Epithelial cell of proximal tubule (primary cell): ENCODE results near the gene RAP1GDS1. TPM values are rescaled to one million over a fixed set of nuclear protein-coding genes. Genes with fewer than 3 reads are reported as not detected.
"Not testable (repeated sequence)": the region's sequence is repeated elsewhere in the genome, so short reads cannot be mapped to it uniquely, and the experiment has no call there.

Experiments used
- DNase-seq: peaks from one replicate; pipeline ENCODE4 v3.0.0-alpha.2; 2011; ENCODE audit warnings: low read depth
- H3K4me3 ChIP-seq: 2 replicates; pipeline ENCODE4 v1.5.1; 2011; ENCODE audit warnings: low read depth, mild to moderate bottlenecking, low read length
- CTCF ChIP-seq: conservative IDR thresholded peaks from 2 replicates; pipeline ENCODE4 v1.5.1; 2012; ENCODE audit warnings: low read depth, mild to moderate bottlenecking, low read length
- total RNA-seq: library from RNA; depleted of rRNA; stranded (reverse); fragments of >200 nt; gene quantifications from 2 replicates; pipeline ENCODE4 v1.2.3, GENCODE V29; 2015

Gene RAP1GDS1
- total RNA-seq, 1 donor from 2014 or later = 32.4 TPM

- no peak for DNase-seq
- H3K4me3 ChIP-seq = no peak overlapping the region
- no peak for TF ChIP-seq CTCF
Observed at GRCh38 chr4:98326168-98326567, 65.0 kb downstream of the RAP1GDS1 start.

DNA sequence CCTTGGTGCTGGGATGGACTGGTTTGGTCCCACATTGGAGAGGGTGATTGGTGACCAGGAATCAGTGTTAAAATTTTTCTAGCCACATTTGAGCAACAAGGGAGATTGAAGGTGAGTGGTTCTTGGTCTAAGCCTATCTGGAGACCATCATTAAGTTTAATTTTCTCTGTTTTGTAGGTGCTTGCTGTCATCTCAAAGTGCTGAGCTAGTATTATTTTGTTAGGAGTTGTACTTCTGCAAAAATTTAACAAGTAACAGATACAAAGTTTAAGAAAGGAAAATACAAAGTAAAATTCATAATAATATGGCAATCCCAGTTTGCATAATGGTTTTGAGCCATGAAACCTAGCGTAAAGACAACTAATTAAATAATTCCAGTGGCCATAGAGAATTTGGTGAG, 66.5 kb downstream of the RAP1GDS1 start:
- no peak overlapping the region for H3K4me3 ChIP-seq
- no peak for DNase-seq
- no peak for TF ChIP-seq CTCF

GRCh38 chr4:98329879-98330640, 68.9 kb downstream of the RAP1GDS1 start:
- H3K4me3 ChIP-seq, DNase-seq: not testable (repeated sequence)

GRCh38 chr4:98332017-98332416, 70.8 kb downstream of the RAP1GDS1 start:
- no peak for TF ChIP-seq CTCF
- DNase-seq = no peak
- no peak overlapping the region for H3K4me3 ChIP-seq

DNA sequence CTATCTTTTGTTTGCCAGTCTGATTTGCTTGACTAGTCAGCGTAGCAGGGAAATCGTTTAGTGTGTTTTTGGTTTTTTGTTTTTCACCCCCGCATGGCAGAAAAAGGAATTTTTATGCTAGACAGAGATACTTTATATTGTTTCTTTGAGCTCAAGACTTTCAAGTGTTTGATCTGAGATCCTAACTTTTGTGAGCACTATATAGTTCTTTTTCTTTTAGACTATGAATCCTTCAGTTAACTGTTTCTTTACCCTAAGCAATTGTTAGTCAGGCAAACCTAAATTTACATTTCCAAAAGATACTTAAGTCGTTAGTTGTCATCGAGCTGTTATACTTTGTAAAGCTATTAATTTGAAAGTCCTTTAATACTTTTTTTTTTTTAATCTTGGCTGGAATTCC, 73.3 kb downstream of the RAP1GDS1 start:
- no peak for DNase-seq
- no peak overlapping the region for H3K4me3 ChIP-seq
- TF ChIP-seq CTCF = no peak

DNA sequence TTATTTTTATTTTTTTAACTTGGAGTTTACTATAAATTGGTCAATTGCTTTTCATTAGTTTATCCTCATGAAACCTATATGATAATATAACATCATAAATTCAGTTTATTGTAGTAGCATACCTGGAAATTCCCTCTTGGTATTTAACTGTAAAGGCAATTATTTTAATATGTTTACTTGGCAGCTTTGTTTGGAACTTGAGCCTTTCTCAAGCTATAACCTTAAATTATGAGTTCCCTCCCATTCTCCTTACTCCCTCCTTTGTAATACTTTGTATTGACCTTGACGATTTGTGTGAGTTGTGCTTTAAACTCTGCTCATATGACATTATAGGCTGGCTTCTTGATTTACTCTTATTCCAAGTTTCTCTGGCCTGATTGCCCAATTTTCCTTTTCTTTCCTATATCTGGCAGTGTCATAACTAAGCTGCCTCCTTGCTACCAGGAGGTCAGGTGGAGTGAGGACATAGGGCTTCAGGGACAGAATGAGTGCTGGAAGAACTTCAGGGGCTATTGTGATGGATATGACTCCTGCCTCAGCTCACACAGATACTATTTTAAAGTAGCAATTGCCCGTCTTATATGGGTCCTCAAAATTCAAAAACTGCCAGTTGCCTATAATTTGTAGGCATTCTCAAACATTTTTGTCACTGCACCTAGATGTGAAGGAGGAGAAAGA, 77.7 kb downstream of the RAP1GDS1 start:
- TF ChIP-seq CTCF = no peak
- no peak for DNase-seq
- H3K4me3 ChIP-seq = no peak overlapping the region

DNA sequence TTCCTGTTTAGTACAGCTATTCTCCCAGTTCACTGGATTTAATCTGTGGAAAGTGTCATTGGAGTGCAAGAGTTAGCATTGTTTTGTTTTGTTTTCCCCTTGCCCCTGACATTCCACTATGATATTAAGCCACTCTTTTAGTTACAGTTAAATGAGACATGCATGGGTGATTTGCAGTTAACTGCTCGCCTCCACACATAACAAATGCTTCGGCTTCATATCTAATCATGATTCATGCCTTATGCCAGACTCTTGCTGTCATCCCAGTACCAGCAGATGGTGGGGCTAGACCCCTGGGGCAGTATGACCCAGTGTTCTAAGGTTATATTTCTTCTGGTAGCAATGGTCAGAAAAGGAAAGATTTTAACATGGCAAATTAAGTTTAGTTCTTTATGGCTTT, 80.1 kb downstream of the RAP1GDS1 start:
- TF ChIP-seq CTCF = peak; percentile 22
- no peak overlapping the region for H3K4me3 ChIP-seq
- DNase-seq = peak; percentile 45
